Progenitor cell of endocrine pancreas (in vitro differentiated cells): ENCODE measurements around the gene CCDC82. TPM values are rescaled to one million over a fixed set of nuclear protein-coding genes. Genes with fewer than 3 reads are reported as not detected.

Experiments used
- DNase-seq: peaks from one replicate; pipeline ENCODE4 v3.0.0; 2021; ENCODE audit warnings: low spot score; ENCODE audit not compliant: unreplicated experiment
- H3K27ac Mint-ChIP-seq: 2 replicates; pipeline ENCODE4 v1.8.0; 2021; ENCODE audit warnings: mild to moderate bottlenecking, moderate library complexity, mixed read lengths
- H3K27me3 Mint-ChIP-seq: 2 replicates; pipeline ENCODE4 v1.8.0; 2021; ENCODE audit warnings: mixed read lengths
- H3K36me3 Mint-ChIP-seq: 2 replicates; pipeline ENCODE4 v1.8.0; 2022; ENCODE audit warnings: mixed read lengths; ENCODE audit not compliant: insufficient read depth
- H3K4me1 Mint-ChIP-seq: 2 replicates; pipeline ENCODE4 v1.8.0; 2021; ENCODE audit warnings: low read depth, mixed read lengths
- H3K4me3 Mint-ChIP-seq: 2 replicates; pipeline ENCODE4 v1.8.0; 2021; ENCODE audit warnings: low read depth, mild to moderate bottlenecking, moderate library complexity, mixed read lengths
- H3K9me3 Mint-ChIP-seq: 2 replicates; pipeline ENCODE4 v1.8.0; 2021; ENCODE audit warnings: low read depth, mixed read lengths
- CTCF ChIP-seq: fragments of 200-600 bp; sonication (generic); IDR thresholded peaks from one replicate; pipeline ENCODE4 v1.5.0; 2021; ENCODE audit warnings: antibody characterized with exemption, mild to moderate bottlenecking; ENCODE audit not compliant: unreplicated experiment
- total RNA-seq: library from RNA; stranded (reverse); gene quantifications from 2 replicates; pipeline ENCODE4 v1.2.1, GENCODE V29; 2021

The CCDC82 gene
- total RNA-seq, 1 donor from 2014 or later: 26.3 TPM

- Mint-ChIP-seq H3K4me3 (no peak overlapping the region), H3K27ac (no peak overlapping the region), H3K4me1 (peaks cover 21% of the 10 kb centered on the region), H3K9me3 (peaks cover 2% of the 10 kb centered on the region), H3K27me3 (no peaks in the 10 kb centered on the region), H3K36me3 (peaks cover 7% of the 10 kb centered on the region)
- no peak for DNase-seq
- no peak for TF ChIP-seq CTCF
Measured at GRCh38 chr11:96318399-96318798, 71.3 kb downstream of the CCDC82 start.

- Mint-ChIP-seq H3K4me1 (peaks cover 25% of the 10 kb centered on the region), H3K27me3 (no peaks in the 10 kb centered on the region), H3K27ac (no peak overlapping the region)
Measured at GRCh38 chr11:96317985-96318384, 71.7 kb downstream of the CCDC82 start.

GRCh38 chr11:96317571-96317970 is 72.1 kb downstream of the CCDC82 start:
- Mint-ChIP-seq H3K4me3 (no peak overlapping the region), H3K9me3 (no peaks in the 10 kb centered on the region), H3K4me1 (peaks cover 26% of the 10 kb centered on the region), H3K27ac (no peak overlapping the region), H3K36me3 (peaks cover 2% of the 10 kb centered on the region), H3K27me3 (no peaks in the 10 kb centered on the region)
- no peak for DNase-seq
- no peak for TF ChIP-seq CTCF

More at GRCh38 chr11:96317985-96318384, 71.7 kb downstream of the CCDC82 start:
- Mint-ChIP-seq H3K36me3 (peaks cover 4% of the 10 kb centered on the region), H3K9me3 (no peaks in the 10 kb centered on the region), H3K4me3 (no peak overlapping the region)
- no peak for TF ChIP-seq CTCF
- no peak for DNase-seq

- H3K4me1 Mint-ChIP-seq: peaks cover 26% of the 10 kb centered on the region
- TF ChIP-seq CTCF: no peak
Measured at GRCh38 chr11:96316869-96317268, 72.8 kb downstream of the CCDC82 start.

GRCh38 chr11:96315476-96315875 is 74.2 kb downstream of the CCDC82 start:
- Mint-ChIP-seq H3K27ac (no peak overlapping the region), H3K4me1 (peaks cover 30% of the 10 kb centered on the region), H3K9me3 (no peaks in the 10 kb centered on the region), H3K27me3 (no peaks in the 10 kb centered on the region), H3K36me3 (peaks cover 1% of the 10 kb centered on the region), H3K4me3 (no peak overlapping the region)
- DNase-seq: no peak
- TF ChIP-seq CTCF: no peak

More at GRCh38 chr11:96316869-96317268, 72.8 kb downstream of the CCDC82 start:
- Mint-ChIP-seq H3K9me3 (no peaks in the 10 kb centered on the region), H3K36me3 (peaks cover 1% of the 10 kb centered on the region), H3K27ac (no peak overlapping the region), H3K27me3 (no peaks in the 10 kb centered on the region), H3K4me3 (no peak overlapping the region)
- DNase-seq: no peak
